ENCODE data around the gene PXYLP1. TPM values are rescaled to one million over a fixed set of nuclear protein-coding genes. Genes with fewer than 3 reads are reported as not detected.
A peak's percentile ranks its signal among the peaks of the same experiment; 100 is the strongest.

Gene PXYLP1
- total and polyA plus RNA-seq, 9 of the 15 experiments (the other 6 are each of a cell fraction or from before 2014, with no cell fraction given) = 0.80 to 2.9 (median 1.3) TPM

GRCh38 chr3:141308588-141309218 lies 77.1 kb downstream of the PXYLP1 start (continued):
- 0 out of 2 replicates have a peak, but pooled peaks have one; percentile 16 for TF ChIP-seq DEAF1 (CRISPR knock-in tag; IDR thresholded peaks at IDR 0.05)
- no peak for TF ChIP-seq COPS2 (conservative IDR thresholded peaks at IDR 0.05)
- TF ChIP-seq, protein P1, sequence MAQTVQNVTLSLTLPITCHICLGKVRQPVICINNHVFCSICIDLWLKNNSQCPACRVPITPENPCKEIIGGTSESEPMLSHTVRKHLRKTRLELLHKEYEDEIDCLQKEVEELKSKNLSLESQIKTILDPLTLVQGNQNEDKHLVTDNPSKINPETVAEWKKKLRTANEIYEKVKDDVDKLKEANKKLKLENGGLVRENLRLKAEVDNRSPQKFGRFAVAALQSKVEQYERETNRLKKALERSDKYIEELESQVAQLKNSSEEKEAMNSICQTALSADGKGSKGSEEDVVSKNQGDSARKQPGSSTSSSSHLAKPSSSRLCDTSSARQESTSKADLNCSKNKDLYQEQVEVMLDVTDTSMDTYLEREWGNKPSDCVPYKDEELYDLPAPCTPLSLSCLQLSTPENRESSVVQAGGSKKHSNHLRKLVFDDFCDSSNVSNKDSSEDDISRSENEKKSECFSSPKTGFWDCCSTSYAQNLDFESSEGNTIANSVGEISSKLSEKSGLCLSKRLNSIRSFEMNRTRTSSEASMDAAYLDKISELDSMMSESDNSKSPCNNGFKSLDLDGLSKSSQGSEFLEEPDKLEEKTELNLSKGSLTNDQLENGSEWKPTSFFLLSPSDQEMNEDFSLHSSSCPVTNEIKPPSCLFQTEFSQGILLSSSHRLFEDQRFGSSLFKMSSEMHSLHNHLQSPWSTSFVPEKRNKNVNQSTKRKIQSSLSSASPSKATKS (CRISPR knock-in tag; IDR thresholded peaks at IDR 0.05) = no peak
- TF ChIP-seq ZNF277 (CRISPR knock-in tag; IDR thresholded peaks at IDR 0.05; ENCODE audit: borderline replicate concordance) = no peak
- TF ChIP-seq ZBTB8A (IDR thresholded peaks at IDR 0.05; ENCODE audit: partially characterized antibody) = no peak

All from K562 (cell line).